GM13977 (cell line): ENCODE data around the gene YOD1.

Experiments used
- DNase-seq: peaks from one replicate; pipeline ENCODE4 v3.0.0; 2012; ENCODE audit warnings: low spot score
- in situ Hi-C: fragments of 300-500 bp; cut with MboI; formaldehyde crosslinking; loops from one replicate; pipeline ENCODE4 v1.12.0; 2022; ENCODE audit warnings: low sequenced_read_pairs, low pct_unique_long_range_greater_than_20kb, mixed read lengths, inconsistent platforms; ENCODE audit not compliant: unreplicated experiment
- TF ChIP-seq, protein P1 (sequence below): IDR thresholded peaks from 2 replicates; pipeline ENCODE4 v1.5.1; 2012; ENCODE audit warnings: mild to moderate bottlenecking, control low read depth; ENCODE audit not compliant: insufficient read depth; ENCODE audit errors: extremely low read depth, missing control alignments

YOD1 gene

GRCh38 chr1:207051191-207051943, at the start of gene YOD1:
TSS of gene YOD1 (minus strand) at chr1:207051208. CDS start at chr1:207051030, 178 bp downstream.
- no peak for DNase-seq
- TF ChIP-seq, protein P1, sequence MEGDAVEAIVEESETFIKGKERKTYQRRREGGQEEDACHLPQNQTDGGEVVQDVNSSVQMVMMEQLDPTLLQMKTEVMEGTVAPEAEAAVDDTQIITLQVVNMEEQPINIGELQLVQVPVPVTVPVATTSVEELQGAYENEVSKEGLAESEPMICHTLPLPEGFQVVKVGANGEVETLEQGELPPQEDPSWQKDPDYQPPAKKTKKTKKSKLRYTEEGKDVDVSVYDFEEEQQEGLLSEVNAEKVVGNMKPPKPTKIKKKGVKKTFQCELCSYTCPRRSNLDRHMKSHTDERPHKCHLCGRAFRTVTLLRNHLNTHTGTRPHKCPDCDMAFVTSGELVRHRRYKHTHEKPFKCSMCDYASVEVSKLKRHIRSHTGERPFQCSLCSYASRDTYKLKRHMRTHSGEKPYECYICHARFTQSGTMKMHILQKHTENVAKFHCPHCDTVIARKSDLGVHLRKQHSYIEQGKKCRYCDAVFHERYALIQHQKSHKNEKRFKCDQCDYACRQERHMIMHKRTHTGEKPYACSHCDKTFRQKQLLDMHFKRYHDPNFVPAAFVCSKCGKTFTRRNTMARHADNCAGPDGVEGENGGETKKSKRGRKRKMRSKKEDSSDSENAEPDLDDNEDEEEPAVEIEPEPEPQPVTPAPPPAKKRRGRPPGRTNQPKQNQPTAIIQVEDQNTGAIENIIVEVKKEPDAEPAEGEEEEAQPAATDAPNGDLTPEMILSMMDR = no peak
- in situ Hi-C loops = no loop called here

GRCh38 chr1:207097871-207098324, 46.9 kb upstream of the YOD1 start:
- peak; percentile 62 for DNase-seq
- TF ChIP-seq, protein P1 = no peak
- in situ Hi-C loops = loop anchor here (25.0 kb wide), 1 partner anchor 389 kb away; the partner anchor contains the start of gene CR1

DNA sequence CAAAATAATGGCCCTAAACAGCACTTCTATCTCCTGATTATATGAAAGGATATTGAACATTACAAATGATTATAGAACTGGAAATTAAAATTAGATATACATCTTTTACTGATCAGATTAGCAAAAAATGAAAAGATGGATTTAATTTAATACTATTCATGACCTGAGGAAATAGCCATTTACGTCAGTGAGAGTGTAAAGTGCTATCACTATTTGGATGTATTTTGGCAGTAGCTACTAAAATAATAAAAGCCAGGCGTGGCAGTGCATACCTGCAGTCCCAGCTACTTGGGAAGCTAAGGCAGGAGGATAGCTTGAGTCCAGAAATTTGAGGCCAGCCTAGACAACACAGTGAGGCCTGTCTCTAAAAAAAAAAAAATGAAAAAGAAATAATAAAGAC, 42.9 kb upstream of the YOD1 start:
- DNase-seq = no peak
- TF ChIP-seq, protein P1 = no peak
- in situ Hi-C loops = loop anchor here (25.0 kb wide), 1 partner anchor 393 kb away; the partner anchor contains the start of gene CR1

DNA sequence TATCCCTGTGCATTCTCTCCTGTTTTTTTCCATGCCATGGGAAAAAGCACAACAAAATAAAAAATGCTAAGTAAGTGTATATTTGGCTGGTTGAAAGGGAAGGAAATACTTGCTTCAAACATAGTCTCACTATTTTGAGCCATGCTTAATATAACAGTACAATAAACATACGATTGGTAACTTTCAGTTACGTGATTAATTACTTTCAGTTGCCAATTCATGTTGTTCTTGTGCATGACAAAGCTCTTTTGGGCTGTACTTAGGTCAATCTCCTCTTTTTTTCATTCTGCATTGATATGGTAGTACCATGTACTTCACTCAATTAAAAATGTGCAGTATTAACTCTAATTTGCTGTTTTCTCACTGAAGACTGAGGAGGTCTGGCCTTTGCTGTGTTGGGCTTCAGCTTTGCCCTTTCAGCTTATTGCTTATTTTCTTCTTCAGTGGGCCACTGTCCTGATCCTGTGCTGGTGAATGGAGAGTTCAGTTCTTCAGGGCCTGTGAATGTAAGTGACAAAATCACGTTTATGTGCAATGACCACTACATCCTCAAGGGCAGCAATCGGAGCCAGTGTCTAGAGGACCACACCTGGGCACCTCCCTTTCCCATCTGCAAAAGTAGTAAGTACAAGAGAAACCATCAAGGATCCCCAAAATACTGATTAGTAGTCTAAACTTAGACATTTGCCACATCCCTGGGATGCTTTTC, 40.3 kb upstream of the YOD1 start:
- TF ChIP-seq, protein P1 = no peak
- in situ Hi-C loops = loop anchor here (25.0 kb wide), 1 partner anchor 396 kb away; the partner anchor contains the start of gene CR1
- DNase-seq = no peak

GRCh38 chr1:207089627-207090355, 38.8 kb upstream of the YOD1 start:
- DNase-seq = no peak
- TF ChIP-seq, protein P1 = no peak
- in situ Hi-C loops = loop anchor here (25.0 kb wide), 1 partner anchor 398 kb away; the partner anchor contains the start of gene CR1
